Measurements from ENCODE around the gene UGDH.

DNA sequence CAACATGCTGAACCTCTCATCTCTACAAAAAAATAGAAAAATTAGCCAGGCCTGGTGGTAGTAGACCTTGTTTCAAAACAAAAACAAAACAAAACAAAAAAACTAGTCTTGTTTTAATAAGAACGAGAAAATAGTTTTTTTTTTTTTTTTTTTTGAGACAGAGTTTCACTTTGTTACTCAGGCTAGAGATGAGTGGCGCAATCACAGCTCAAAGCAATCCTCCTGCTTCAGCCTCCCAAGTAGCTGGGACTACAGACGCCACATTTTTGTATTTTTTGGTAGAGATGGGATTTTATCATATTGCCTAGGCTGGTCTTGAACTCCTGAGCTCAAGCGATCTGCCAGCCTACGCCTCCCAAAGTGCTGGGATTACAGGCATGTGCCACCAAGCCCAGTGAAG lies 47.7 kb upstream of the UGDH start:
- TF ChIP-seq POLR2A (IDR thresholded peaks at IDR 0.05) (no peak), CTCF (IDR thresholded peaks at IDR 0.05) (no peak)
